NCI-H2171 (cell line): ENCODE results near the gene AIF1.

Experiments
- DNase-seq: peaks from one replicate; lab custom pipeline; 2025; lab: John Stamatoyannopoulos, UW

Gene AIF1

DNA sequence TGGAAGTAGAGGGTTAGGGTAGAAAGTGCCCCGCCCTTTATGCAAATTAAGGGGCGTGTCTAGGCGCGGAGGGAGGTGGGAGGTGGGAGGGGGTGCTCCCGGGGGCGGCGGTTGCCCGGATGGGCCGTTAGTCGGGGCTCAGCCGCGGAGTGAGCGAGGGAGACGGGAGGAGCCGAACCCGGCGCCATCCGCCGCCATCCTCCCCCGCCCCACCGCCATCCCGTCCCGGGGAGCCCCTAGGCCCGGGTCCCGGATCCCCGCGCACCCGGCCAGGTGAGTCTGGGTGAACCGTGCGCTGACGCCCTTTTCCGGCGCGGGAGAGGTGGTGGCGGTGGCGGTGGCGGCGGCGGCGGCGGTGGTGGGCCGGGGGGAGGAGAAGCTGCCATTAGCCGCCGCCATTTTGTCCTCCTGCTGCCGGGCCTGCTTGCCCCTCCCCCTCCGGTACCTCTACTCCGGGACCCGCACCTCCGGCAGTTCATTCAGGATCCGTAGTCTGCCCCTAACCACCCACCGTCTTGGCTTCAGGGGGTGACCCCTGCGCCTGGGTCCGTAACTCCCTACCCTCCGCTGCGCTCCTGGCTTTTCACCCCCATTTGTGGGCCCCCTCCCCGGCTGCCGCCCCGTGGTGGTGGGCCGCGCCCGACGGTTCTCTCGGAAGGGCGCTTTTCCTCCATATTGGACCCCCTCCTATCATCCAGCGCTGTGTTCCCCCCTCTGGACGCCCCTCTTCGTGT lies 5.7 kb downstream of the AIF1 start, which contains the start of gene PRRC2A:
Gene PRRC2A (plus strand): TSS at position 130 of the 734 bp plus-strand sequence. CDS start 2,075 bp downstream, outside the sequence.
- DNase-seq = peak; percentile 81

DNA sequence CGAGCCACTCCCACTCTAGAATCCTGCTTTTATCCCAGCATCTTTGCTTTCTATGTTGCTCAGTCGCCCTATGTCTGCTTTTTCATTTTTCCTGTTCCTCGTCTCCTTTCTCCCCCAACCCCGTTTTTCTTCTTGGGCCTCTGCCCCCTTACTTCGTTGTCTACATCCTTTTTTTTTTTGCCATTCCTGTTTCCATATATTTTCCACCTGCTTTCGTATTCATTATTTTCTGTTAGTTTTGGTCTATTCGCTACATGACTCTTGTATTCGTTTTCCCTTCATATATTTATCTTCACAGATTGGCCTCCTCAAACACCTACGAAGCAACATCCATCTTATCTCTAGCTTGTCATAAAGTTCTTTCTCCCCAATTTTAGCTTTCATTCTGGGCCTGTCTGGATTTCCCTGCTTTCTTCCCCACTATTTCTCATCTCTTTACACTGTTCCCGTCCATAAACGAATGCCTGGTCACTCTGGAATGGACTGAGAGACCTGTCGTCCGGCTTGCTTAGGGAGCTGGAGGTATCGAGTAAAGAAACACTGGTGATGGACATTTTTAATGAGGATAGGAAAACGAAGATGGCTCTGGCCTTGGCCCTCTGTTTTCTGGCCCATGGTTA lies 6.4 kb downstream of the AIF1 start:
- DNase-seq = no peak

DNA sequence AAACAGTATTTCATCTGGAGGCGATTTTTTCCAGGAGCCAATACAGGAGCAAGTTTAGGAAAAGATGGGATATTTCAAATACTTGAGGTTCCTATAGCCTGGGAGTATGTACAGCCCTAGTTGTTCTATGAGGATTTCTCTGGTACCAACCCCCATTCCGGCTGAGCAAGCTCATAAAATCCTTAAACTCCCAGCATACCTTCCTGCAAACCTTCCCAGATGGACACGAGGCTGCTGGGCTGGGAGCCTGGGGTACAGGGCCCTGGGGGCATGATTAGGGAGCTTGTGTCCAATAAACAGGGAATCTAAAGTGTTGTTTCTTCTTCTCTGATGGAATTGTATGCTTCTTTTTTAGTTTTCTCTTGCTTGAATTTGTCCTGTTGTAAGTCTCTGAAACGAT lies 7.0 kb downstream of the AIF1 start:
- DNase-seq = no peak

DNA sequence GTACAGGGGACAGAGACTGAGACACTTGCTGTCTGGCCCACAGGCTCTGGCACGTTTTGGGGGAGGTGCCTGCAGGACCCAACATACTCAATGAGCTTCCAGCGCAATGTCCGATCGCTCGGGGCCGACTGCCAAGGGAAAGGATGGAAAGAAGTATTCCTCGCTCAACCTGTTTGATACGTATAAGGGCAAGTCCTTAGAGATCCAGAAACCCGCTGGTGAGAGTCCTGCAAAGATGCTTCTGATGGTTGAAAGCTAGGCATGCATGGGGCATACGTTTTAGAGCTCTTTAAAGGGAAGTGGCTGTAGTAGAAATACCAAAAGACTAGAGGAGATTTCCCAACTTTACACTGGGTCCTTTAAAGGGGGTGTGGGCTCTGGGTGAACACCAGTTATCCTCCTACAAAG lies 7.7 kb downstream of the AIF1 start:
- DNase-seq = no peak

- DNase-seq = no peak
These were observed 9.0 kb downstream of the AIF1 start for GRCh38 chr6:31624070-31624469.

- no peak for DNase-seq
These were observed 11.9 kb downstream of the AIF1 start for GRCh38 chr6:31626952-31627351.

DNA sequence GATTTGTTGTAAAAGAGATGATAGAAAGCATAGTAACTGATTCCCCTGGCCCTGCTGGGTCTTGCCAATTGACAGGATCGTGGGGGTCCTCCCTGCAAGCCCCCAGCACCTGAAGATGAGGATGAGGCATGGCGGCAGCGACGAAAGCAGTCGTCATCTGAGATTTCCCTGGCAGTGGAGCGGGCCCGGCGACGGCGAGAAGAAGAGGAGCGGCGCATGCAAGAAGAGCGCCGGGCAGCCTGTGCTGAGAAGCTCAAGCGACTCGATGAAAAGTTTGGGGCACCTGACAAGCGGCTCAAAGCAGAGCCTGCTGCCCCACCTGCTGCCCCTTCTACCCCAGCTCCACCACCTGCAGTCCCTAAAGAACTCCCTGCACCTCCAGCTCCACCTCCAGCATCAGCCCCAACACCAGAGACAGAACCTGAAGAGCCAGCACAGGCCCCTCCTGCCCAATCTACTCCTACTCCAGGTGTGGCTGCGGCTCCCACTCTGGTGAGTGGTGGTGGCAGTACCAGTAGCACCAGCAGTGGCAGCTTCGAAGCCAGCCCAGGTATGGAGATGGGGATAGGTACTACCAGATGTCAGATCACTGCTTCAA lies 12.8 kb downstream of the AIF1 start:
- DNase-seq = no peak

DNA sequence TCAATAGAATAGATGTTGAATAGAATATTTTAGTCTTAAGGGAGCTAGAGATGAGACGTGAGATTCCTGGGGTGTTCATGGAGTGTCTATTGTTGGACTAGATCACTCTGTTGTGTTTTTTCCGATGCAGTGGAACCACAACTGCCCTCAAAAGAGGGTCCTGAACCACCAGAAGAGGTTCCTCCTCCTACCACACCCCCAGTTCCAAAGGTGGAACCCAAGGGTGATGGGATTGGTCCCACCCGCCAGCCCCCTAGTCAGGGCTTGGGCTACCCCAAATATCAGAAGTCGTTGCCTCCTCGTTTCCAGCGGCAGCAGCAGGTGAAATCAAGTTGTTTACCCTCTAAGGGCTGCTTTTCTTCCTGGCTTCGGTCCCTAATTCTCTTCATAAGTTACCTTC lies 14.0 kb downstream of the AIF1 start:
- DNase-seq = no peak

DNA sequence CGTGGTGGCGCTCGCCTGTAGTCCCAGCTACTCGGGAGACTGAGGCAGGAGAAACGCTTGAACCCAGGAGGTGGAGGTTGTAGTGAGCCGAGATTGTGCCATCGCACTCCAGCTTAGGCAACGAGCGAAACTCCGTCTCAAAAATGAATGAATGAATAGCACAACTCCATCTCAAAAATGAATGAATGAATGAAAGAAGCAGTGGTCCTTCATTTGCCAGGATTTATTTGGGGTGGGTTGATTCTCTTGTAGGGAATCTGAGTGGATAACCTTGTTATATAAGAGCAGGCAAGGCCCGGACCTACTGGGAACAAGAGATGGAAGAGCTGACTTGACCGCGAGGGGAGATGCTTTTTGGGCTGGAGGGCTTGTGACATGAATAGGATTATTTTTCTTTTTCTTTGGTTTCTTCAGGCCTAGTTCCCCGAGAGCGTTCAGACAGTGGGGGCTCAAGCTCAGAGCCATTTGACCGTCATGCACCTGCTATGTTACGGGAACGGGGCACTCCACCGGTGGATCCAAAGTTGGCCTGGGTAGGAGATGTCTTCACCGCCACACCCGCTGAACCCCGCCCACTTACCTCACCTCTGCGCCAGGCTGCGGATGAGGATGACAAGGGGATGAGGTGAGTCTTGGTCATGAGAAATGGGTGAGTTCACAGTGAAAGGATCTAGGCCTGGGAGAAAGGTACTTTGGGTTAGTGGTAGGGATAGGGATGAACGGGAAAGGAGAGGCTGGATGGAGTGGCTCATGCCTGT lies 15.3 kb downstream of the AIF1 start:
- DNase-seq = no peak

DNA sequence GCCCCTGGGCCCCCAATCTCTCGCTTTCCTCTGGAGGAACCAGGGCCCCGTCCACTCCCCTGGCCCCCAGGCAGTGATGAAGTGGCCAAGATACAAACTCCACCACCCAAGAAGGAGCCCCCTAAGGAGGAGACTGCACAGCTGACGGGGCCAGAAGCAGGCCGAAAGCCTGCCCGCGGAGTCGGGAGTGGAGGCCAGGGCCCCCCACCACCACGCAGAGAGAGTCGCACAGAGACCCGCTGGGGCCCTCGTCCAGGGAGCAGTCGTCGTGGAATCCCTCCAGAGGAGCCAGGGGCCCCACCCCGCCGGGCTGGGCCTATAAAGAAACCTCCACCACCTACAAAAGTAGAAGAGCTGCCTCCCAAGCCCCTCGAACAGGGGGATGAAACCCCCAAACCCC lies 16.2 kb downstream of the AIF1 start:
- DNase-seq = no peak

DNA sequence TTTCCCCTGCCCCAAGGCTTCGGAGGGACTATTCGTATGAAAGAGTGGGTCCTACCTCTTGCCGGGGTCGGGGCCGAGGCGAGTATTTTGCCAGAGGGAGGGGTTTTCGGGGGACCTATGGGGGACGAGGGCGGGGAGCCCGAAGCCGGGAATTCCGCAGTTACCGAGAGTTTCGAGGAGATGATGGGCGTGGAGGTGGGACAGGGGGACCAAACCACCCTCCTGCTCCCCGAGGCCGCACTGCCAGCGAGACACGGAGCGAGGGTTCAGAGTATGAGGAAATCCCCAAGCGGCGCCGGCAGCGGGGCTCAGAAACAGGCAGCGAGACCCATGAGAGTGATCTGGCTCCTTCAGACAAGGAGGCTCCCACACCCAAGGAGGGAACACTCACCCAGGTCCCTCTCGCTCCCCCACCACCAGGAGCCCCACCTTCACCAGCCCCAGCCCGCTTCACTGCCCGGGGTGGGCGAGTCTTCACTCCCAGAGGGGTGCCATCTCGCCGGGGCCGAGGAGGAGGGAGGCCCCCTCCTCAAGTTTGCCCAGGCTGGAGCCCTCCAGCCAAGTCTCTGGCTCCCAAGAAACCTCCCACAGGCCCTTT lies 16.7 kb downstream of the AIF1 start:
- no peak for DNase-seq

- DNase-seq = no peak
These were observed 17.4 kb downstream of the AIF1 start for GRCh38 chr6:31632279-31632946.

DNA sequence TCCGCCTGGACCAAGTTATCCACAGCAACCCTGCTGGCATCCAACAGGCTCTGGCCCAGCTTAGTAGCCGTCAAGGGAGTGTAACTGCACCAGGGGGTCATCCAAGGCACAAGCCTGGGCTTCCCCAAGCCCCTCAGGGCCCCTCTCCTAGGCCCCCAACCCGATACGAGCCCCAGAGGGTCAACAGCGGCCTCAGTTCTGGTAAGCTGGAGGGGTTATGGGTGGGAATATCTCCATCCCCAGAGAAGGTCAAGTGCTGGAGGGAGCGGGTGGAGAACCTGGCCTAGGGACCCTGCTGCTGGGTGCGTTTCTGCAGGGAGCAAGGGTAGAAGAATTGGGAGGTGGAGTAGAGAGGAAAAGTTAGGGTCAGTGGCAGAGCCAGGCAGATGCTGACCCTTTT lies 18.4 kb downstream of the AIF1 start:
- DNase-seq = no peak

- DNase-seq = no peak
These were observed 19.1 kb downstream of the AIF1 start for GRCh38 chr6:31634131-31634530.

DNA sequence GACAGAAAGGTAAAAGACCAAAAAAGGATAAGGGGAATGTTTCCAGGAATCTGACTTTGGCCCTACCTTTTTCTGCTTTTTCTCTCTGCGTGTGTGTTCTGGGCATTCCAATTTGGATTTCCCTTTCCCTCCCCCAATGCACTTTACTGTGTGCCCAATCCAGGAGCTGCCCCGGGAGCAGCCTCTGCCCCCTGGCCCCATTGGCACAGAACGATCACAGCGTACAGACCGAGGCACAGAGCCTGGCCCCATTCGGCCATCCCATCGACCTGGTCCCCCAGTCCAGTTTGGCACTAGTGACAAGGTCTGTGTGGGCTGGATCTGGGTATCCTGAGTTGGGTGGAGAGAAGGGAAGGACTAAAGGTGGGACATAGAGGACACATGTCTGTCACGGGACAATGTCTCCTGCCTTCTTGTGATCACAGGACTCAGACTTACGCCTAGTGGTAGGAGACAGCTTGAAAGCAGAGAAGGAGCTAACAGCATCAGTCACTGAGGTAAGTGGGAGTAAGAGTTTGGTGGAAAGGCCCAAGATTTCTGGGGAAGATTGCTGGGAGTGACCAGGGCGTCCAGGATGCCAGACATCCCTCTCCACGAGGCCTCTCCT lies 20.0 kb downstream of the AIF1 start:
- DNase-seq = no peak

GRCh38 chr6:31636698-31637596 lies 21.9 kb downstream of the AIF1 start:
- no peak for DNase-seq

DNA sequence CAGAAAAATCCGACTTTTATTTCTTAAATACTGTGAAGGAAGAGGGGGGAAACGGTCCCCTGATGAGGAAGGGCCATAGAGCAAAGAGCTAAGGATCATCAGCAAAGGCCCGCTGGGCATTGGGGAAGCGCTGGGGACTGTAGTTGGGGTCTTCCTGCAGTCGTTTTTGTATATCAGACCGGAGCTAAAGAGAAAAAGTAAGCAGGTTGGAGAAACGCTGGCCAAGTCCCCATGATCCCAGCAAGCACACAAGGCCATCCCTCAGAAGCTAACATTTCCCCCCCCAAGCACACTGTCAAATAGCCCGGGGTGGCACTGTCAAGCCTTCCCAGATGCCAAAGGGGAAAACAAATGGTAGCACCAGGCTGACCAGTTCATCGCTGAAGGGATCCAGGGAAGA lies 24.0 kb downstream of the AIF1 start:
- DNase-seq = no peak

DNA sequence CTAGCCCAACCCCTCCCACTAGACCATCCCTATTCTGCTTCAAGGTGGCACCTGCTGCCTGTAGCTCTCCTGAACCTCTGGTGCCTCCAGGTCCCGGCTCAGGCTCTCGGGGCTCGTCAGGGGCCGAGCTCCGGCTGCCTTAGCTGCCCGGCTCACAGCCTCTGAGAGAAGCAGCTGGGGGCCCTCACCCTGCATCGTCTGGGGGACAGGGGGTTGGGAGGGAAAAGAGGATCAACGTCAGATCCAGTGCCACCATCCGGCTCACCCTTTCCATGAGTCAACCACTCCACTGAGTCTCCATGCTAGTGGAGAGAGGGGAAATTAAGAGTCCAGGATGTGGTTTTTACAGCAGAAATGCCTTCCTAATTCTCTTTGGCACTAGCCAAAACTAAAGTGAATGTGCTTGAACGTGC lies 24.4 kb downstream of the AIF1 start:
- DNase-seq = no peak

DNA sequence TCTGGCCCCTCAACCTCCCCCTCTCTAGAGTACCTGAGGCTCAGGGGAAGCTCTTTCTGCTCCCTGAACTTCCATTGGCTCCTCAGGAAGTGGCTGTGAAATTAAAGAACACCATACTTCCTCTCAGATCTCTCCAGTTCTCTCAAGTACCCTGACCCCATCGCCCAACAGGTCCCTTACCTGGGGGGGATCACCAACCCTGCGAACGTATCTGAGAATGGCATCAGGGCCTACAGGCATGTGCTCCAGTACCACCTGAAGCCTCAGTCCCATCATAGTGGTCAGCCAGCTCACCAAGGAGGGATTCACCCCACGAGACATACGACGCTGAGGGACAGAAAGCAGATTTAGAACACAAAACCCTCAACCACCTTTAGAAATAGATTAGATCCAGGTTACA lies 25.6 kb downstream of the AIF1 start:
- no peak for DNase-seq

GRCh38 chr6:31641370-31641769 lies 26.3 kb downstream of the AIF1 start:
- no peak for DNase-seq
